Islet of Langerhans (tissue), 1 donor: Measurements from ENCODE around the gene MYADML2.
"Not testable (repeated sequence)": the region's sequence is repeated elsewhere in the genome, so short reads cannot be mapped to it uniquely, and the experiment has no call there.

Experiments
- FAIRE-seq: peaks from one replicate; lab custom pipeline; 2011; peaks lifted over from hg19 to GRCh38; lab: Jason Lieb, UNC

MYADML2 gene

DNA sequence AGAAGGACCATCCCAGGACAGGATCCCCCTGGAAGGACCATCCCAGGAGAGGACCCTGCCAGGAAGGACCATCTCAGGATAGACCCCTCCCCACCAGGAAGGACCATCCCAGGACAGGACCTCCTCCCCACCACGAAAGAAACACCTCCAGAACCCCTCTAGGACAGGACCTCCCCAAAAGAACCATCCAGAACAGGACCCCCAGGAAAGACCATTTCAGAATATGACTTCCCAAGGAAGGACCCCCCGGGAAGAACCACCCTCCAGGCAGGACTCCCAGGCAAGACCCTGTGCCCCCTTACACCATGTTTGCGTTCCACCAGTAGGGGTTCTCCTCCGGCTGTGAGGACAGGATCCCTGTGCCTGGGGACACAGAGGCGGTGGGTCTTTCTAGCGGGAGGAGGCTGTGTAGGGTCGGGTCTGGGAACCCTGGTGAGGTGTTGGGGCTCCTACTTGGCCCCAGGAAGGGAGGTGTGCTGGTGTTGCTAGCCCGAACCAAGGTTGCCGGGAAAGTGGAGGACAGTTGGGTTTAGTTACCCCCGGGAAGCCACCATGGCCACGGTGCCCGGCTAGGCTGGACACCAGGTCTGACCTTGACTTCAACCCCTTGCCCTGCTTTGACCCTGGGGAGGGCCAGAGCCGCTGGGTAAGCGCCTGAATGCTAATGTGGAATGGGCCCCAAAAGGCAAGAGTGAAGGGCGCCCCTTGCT is 11.8 kb upstream of the MYADML2 start:
- no peak for FAIRE-seq

DNA sequence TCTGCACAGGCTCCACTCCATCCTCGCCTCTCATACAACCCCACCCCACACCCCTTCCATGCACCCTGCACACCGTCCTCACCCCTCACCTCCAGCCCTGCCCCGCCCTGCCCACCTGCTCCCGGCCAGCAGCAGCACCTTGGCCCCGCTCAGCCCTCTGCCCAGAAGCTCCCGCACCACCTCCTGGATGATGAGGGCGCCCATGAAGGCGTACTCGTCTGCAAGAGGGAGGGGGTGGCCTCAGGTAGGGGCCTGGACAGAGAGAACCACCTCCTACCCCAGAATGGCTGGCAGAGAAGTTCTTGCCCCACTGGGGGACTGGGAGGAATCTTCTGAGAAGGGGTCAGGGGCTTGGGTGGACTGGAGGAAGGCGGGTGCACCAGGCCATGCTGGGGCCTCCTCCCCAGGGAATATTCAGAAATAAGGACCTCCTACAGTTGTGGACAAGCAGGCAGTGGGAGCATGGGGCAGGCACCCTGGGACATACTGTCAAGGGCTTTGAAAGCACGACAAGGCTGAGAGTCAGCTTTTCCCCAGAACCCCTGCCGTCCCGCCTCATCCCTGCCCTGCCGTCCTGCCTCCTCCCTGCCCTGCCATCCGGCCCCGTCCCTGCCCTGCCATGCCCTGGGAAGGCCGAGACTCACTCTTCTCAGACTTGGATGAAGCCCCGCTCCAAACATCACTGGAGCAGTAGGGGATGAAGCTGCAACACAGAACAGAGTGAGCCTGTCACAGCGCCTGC is 10.8 kb upstream of the MYADML2 start:
- FAIRE-seq, result no peak

DNA sequence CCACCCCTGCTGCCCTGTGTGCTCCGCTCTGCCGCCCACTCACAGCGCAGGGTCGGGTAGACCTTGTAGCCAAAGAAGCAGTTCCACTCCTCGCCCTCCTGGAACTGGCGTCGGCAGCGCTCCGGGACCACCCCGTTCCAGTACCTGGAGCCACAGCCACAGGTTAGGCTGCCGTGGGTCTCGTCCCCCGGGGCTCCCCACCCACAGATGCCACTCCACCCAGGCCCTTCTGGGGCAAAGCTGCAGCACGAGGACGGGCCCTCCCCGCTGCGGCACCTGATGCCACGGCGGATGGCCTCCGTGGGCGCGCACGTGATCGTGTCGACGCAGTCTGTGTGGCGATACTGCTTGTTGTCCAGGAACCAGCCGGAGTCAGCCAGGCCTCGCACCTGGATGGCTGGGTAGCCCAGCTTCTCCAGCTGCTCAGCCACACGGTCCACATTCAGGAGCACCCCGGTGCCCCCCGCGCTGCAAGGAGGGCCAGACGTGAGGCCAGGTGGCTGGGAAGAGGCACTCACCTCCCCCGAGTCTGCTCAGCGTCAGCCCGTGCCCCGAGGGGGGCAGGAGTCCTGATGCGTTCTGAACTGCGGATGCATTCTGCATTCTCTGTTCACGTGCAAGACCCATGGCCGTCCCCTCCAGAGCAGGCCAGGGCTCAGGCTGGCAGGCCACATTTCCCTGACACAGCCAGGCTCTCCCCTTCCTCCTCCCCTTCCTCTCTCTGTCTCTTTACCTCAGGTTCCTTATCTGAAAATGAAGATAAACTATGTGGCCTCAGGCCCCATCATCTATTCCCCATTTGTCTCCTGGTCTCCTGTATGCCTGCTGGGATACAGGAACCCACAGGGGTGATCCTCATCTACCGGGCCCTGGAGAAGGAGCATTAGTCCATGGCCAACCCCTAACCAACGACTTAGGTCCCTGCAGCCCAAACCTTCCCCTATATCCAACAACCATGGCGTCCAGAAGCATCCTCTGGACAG is 9.9 kb upstream of the MYADML2 start:
- no peak for FAIRE-seq

DNA sequence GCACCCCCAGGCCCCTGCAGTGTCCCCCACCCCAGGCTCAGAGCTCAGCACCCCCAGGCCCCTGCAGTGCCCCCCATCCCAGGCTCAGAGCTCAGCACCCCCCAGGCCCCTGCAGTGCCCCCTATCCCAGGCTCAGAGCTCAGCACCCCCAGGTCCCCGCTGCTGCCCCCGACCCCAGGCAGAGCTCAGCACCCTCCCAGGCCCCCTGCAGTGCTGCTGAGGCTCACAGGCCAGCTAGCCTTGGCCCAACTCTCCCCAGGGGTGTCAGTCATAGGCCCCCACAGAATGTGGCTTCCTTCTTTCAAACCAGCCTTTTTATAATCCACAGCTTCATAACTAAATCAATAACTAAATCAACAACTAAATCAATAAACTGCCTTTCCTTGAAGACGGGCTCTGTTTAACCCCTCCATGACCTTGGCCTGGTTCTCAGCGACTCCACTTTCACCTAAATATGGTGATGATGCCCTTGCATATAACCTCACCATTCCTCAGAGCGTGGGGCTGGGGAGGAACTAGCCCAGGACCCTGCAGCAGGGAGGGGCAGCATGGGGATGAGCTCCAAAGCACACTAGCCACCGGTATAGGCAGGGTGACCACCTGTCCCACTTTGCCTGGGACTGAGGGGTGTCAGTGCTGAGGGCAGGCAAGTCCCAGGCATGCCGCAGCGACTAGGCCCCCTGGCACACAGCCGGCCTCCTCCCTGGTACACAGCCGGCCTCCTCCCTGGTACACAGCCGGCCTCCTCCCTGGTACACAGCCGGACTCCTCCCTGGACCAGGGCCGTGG is 8.9 kb upstream of the MYADML2 start:
- FAIRE-seq, result no peak

DNA sequence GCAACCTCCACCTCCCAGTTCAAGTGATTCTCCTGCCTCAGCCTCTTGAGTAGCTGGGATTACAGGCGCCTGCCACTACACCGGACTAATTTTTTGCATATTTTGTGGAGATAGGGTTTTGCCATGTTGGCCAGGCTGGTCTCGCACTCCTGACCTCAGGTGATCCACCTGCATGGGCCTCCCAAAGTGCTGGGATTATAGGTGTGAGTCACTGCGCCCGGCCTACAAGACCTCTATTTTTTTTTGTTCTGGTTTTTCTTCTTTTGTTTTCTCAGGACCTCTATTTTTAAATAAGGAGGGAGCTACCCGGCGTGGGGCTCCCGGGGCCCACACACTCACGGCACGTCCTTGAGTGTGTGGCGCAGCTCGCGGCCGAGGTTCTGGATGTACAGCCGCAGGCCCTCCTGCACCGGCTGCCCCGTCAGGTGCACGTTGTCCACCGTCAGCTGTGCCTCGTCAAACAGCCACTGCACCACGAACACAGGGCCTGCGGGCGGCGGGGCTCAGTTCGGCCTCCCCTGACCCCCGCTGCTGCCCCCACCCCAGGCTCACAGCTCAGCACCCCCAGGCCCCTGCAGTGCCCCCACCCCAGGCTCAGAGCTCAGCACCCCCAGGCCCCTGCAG is 8.1 kb upstream of the MYADML2 start:
- FAIRE-seq, result no peak

DNA sequence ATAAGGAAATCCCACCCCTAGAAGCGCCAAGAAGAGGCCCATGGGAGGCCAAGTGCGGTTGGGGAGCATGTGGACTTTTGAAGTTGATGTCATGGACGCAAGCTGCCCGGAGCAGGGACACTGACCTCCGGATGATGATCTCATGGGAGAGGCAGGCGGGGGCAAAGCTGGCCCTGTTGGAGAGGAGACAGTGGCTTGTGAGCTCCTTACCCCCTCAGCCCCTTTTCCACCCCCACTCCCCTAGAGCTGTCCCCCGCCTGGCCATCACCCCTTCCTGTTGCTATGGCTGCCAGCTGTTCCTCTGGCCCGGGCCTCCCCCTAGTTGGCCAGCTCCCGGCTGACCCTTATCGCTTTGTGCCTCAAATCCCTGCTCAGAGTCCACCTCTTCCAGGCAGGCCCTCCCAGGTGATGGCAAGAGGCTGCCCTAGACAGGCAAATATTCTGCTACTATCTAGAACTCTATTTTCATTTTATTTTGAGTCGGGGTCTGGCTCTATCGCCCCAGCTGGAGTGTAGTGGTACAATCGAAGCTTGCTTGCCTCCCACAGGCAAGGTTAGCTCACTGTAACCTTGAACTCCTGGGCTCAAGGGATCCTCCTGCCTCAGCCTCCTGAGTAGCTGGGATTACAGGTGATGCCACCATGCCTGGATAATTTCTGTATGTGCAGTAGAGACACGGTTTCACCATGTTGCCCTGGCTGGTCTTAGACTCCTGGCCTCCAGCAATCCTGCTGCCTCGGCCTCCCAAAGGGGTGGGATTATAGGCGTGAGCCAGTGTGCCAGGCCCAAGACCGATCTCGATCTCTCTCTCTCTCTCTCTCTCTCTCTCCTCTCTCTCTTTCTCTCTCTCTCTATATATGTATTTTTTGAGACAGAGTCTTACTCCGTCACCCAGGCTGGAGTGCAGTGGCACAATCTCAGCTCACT is 7.4 kb upstream of the MYADML2 start:
- FAIRE-seq, result no peak

DNA sequence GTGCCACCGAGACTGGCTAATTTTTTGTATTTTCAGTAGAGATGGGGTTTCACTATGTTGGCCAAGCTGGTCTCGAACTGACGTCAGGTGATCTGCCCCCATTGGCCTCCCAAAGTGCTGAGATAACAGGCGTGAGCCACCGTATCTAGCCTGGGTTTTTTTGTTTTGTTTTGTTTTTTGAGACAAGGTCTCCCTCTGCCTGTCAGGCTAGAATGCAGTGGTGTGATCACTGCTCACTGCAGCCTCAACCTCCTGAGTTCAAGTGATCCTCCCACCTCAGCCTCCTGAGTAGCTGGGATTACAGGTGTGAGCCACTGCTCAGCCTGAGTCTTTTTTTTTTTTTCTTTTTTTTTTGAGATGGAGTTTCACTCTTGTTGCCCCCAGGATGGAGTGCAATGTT is 6.4 kb upstream of the MYADML2 start:
- FAIRE-seq, result not testable (repeated sequence)

DNA sequence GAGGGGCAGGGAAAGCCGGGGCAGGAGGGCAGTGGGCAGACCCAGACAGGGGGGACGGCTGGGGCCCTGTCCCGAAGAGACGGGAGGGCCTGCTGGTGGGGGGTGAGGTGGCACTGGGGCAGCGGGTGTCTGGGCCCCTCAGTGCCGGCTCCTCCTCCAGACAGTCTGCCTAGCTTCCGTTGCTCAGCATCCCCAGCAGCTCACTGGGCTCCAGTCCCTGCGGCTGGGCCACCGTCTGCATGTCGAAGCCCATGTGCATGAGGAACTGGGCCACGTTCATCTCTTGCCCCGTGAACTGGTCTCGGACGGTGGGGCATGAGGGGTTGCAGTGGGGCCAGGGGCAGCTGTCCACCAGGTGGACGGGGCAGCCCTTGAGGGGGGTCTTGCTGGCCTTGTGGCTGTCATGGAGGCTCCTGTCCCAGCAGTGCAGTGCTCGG is 5.8 kb upstream of the MYADML2 start:
- FAIRE-seq, result no peak

DNA sequence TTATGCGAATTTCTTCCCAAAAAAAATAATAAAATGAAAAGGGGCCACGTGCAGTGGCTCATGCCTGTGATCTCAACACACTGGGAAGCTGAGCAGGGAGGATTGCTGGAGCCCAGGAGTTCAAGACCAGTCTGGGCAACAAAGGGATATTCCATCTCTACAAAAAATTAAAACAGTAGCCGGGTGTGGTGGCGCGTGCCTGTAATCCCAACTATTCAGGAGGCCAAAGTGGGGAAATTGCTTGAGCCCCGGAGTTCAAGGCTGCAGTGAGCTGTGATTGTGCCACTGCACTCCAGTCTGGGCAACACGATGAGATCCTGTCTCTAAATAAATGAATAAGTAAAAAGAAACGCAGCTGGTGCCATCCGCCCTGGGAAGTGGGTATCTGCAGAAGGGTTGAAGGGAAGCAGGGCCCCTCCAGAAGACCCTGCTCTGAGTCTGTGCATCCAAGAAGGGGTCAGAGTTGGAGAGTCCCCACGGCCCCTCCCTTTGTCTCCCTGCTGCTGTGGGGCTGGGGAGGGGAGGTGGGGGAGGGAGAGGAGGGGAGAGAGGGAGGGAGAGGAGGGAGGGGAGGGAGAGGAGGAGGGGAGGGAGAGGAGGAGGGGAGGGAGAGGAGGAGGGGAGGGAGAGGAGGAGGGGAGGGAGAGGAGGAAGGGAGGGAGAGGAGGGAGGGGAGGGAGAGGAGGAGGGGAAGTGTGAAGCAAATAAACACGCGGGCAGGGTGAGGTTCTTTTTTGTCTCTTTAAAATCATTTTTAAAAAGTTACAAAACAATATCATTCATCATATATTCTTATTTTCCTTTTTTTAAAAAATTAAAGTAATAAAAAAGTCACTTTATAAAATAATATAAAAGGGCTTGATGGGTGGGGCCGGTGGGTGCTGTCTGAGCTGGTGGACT is 5.0 kb upstream of the MYADML2 start:
- FAIRE-seq, result no peak

DNA sequence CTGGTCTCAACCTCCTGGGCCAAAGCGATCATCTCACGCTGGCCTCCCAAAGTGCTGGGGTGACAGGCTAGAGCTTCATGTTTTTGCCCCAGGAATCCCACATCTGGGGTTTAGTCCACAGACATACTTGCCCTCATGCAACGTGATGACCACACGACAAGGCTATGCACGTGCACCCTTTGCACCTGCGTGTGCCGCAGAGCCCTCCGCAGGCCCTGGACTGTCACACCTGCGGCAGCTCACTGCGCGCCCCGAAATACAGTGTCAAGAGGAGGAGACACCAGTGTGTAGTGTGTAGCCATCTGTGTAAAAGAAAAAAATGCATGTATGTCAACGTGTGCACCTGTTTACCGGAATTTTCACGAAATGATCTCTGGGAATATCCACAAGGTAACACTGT is 3.5 kb upstream of the MYADML2 start:
- no peak for FAIRE-seq

DNA sequence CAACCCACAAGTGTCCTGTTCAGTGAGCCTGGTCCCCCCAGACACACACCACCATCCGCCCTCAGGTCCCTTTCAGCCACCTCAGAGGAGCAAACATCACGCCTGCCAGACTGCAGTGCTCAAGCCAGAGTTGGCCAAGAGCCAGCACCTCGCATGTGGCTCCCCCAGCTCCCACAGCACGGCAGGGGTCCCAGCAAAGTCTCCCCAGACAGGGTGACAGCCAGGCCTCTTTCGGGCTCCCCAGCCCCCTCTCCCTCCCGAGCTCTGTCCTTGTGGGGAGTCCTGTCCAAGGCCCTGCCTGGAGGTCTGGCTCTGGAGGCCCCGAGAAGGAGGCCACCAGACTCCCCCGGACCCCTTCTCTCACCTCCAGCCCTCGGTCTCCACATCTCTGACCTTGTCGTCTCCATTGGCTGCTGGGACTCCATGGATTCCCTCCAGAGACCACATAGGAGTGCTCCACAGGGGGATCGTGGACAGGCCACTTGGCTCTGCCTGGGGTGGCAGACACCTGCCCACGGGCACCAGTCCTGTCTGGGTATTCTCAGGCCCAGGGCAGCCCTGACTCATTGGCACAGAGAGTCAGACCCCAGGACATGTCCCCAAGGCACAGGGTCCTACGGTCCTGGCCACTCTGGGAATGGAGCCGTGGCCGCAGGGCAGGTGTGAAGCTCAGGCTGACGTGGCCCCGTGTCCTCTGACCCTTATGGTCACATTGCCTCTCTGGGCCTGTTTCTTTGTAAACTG is 1.8 kb upstream of the MYADML2 start:
- no peak for FAIRE-seq

DNA sequence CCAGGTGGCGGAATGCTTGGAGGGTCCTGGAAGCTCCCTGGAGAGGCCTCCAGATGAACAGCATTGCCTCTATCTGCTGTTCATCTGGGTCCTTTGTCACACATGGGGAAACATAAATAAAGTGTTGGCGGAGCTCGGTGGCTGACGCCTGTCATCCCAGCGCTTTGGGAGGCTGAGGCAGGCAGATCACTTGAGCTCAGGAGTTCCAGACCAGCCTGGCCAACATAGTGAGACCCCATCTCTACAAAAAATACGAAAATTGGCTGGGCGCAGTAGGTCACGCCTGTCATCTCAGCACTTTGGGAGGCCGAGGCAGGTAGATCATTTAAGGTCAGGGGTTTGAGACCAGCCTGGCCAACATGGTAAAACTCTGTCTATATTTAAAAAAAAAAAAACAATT is 2.2 kb downstream of the MYADML2 start:
- no peak for FAIRE-seq

DNA sequence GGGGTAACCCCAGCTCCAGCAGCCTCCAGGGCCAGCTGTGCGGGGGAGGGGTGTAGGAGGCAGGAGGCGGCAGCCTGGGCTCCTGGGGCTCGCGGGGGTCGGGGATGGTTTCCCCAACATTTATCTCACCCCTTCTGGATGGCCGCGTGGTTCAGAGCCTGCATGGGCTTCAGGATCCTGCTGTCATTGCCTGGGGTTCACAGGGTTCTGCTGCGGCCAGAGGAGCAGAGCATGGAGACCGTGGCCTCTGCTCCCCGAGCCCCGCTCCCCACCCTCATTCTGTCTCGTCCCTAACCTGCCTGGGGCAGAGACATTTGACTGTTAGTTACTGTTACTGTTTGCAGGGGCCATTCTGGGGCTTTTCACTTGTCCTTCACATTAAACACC is 4.9 kb downstream of the MYADML2 start:
- no peak for FAIRE-seq

DNA sequence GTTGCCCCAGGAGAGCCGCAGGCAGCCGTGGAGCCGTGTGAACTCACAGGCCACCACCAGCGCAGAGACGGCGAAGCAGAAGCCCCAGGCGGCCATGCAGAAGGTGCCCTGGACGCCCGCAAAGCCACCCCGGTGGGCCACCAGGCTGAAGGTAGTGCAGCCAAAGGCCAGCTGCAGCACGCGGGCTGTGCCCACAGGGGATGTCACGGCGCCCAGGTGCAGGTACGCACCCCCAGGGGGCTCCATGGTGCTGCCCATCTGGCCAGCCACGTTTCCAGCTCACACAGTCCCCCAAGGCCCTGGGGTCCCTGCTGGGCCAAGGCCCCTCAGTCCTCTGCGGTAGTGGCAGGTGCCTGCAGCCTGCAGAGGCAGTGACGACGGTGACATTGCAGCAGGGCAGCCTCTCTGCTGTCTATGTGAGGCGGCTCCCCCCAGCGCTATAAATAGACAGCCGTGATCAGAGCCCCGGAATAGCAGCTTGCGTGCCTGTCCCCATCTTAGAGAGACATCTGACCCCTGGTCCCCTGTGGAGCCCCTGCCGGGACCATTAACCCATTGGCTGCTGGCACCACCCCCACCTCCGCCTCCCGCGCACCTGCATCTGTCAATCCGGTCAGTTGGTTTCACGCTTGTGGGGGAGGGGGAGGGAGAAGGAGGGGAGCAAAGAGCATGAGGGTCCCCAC is 5.4 kb downstream of the MYADML2 start:
- no peak for FAIRE-seq

DNA sequence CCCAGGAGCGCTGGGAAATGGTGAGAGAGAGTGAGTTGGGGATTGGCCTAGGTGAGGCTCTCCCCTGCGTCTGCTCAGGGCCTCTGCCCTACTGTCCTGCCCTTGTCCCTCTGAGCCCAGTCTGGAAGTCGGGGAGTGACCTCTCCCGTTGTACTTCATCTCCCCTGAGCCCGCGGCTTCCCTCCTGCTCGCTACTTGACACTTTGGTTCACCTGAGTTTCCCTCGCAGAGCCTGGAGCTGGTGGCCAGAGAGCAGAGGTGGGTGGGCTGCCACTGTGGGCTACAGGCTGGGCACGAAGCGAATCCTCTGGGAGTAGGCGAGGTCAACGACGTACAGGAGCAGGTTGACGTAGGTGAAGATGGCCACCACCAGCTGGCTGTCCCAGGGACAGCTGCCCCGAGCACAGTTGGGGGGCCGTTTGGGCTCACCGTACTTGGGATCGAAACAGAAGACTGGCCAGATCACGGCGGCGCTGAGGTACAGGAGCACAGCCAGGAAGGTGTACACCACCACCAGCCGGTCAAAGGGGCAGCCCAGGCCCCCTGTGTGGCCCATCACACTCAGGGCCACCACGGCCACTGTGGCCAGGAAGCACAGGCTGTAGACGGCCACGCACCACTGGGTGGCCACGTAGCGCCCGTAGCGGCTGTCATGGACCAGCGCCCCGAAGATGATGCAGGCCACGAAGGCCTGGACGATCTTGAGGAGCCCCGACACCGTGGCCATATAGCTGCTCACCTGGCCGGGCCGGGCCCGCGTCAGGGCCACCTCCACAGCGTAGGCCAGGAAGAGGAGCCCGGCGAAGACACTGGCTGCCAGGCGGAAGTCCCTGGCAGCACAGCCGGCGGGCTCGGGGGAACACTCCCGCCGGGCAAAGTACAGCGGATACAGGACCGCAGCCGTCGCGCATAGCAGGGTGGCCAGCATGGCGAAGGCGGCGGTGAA is 6.2 kb downstream of the MYADML2 start:
- FAIRE-seq, result no peak

DNA sequence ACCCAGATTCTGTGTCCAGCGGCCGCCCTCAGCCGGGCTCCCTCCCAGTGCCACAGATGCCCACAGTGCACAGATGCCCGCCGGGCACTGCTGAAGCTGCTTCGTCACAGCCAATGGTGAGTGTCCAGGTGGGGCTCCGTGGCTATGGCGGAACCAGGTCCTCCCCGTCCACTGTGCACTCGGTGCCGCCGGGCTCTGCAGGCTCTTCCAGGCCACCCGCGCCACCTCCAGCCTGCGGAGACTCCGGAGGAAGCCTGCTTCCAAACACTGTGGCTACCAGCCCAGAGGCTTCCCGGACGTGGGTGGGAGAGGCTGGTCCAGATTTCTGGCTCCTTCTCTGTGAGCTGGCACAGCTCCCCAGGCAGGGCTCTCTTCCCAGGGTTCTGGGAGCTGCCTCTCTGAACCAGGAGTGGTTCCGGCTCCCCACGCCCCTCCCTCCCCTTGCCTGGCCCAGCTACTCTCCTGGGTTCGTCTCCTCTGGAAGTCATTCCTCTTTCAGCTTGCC is 7.1 kb downstream of the MYADML2 start:
- FAIRE-seq, result no peak

DNA sequence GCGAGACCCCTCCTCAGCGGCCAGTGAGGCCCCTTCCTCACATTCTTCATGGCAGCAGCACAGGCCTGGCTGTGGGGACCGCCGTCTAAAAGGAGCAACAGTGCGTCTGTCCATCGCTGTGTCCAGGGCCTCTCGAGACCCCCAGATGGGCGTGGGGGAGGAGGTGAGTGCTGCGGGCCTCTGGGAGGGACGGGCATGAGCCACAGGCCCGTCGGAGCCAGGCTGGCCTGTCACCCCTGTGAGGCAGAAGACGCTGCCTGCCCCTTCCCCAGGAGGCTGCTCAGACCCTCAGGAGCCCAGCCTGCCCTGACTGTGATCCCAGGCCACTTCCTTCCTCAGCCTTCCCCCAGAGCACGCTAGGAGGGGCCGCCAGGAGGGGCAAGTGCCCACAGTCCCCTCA is 7.8 kb downstream of the MYADML2 start:
- no peak for FAIRE-seq
